Esophagus squamous epithelium (tissue), 5 donors: ENCODE measurements around the gene PRPSAP2. TPM values are rescaled to one million over a fixed set of nuclear protein-coding genes. Genes with fewer than 3 reads are reported as not detected.
"Not testable (repeated sequence)": the region's sequence is repeated elsewhere in the genome, so short reads cannot be mapped to it uniquely, and the experiment has no call there.

Source experiments
- DNase-seq: peaks from one replicate; lab custom pipeline; 2025; lab: John Stamatoyannopoulos, UW
- H3K27ac ChIP-seq, 4 donors: fragments of 200-600 bp; sonication (generic); one replicate each; pipeline ENCODE4 v1.5.1; 2016 to 2019; ENCODE audit warnings: mild to moderate bottlenecking in 1 of 4
- H3K27me3 ChIP-seq, 4 donors: fragments of 200-600 bp; sonication (generic); 1 replicate in 3 of 4; 2 replicates in 1 of 4; pipeline versions ENCODE4 v1.5.1 to v1.6.0; 2017 to 2021; ENCODE audit warnings: antibody characterized with exemption in 1 of 4
- H3K36me3 ChIP-seq, 3 donors: fragments of 200-600 bp; sonication (generic); one replicate each; pipeline ENCODE4 v1.5.1; 2016 to 2019
- H3K4me1 ChIP-seq, 3 donors: fragments of 200-600 bp; sonication (generic); one replicate each; pipeline ENCODE4 v1.5.1; 2017 to 2019
- H3K4me3 ChIP-seq, 4 donors: fragments of 200-600 bp; sonication (generic); 1 replicate in 3 of 4; 2 replicates in 1 of 4; pipeline ENCODE4 v1.5.1; 2016 to 2019; ENCODE audit warnings: mild to moderate bottlenecking in 2 of 4, moderate library complexity in 1 of 4
- H3K9me3 ChIP-seq, 3 donors: fragments of 200-600 bp; sonication (generic); one replicate each; pipeline ENCODE4 v1.5.1; 2016 to 2019
- POLR2A ChIP-seq, 4 donors: fragments of 450-650 bp; IDR thresholded peaks; one replicate each; pipeline ENCODE4 v1.6.1; 2017; ENCODE audit warnings: antibody characterized with exemption in 4 of 4, mild to moderate bottlenecking in 4 of 4, moderate library complexity in 3 of 4
- WGBS, 2 donors: methylation state at CpG; one replicate each; pipeline ENCODE4 v1.1.5; 2018; 5-methylcytosine and 5-hydroxymethylcytosine counted together
- intact Hi-C: fragments of 100-400 bp; cut with DNase I; formaldehyde crosslinking; loops from one replicate; pipeline ENCODE4 v1.15.0; 2022
- total RNA-seq, 4 donors: library from RNA; depleted of rRNA; stranded (reverse); fragments of >200 nt; gene quantifications; one replicate each; pipeline ENCODE4 v1.1.0, GENCODE V29; 2016
- TF ChIP-seq, protein P1 (sequence below), 6 experiments: fragments of 450-650 bp in 4 of 6; fragments of 200-600 bp in 2 of 6; sonication (generic) in 2 of 6; IDR thresholded peaks; one replicate each; pipeline ENCODE4 v1.5.1; 2016 to 2019; ENCODE audit warnings: antibody characterized with exemption in 6 of 6, mild to moderate bottlenecking in 4 of 6, moderate library complexity in 4 of 6
- donor health status: DM: yes; HTN: yes; CAD: no.

The PRPSAP2 gene
- total RNA-seq, 4 donors from 2014 or later = 26.5 to 33.2 (median 28.6) TPM

DNA sequence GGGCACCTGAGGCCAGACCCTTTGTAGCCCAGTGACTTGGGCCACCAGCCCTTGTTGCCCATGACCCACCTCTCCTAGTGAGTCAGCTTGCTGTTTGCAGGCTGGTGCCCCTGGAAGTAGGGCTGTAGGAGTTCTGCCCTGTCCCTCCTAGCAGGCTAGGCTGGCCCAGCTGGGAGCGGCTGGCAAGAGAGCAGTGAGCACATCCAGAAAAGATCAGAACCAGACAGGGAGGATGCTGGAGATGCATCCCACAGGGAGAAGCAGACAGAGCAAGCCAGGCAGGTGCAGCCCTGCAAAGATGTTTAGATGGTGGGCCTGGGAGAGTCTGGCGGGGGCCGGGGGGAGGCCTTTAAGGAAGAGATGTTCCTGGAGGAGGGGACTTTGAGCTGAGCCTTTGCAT lies 96.4 kb downstream of the PRPSAP2 start:
- intact Hi-C loops = no loop called here
- Histone ChIP-seq H3K27ac (no peak overlapping the region), H3K27me3 (peaks cover 0 to 5% (median 0%) of the 10 kb centered on the region in 4 donors), H3K36me3 (no peaks in the 10 kb centered on the region), H3K4me3 (no peak overlapping the region), H3K9me3 (no peaks in the 10 kb centered on the region), H3K4me1 (peaks cover 0 to 16% (median 3%) of the 10 kb centered on the region in 3 donors)
- 90 to 100% methylated on average over 2 to 3 of the region's 3 CpGs for WGBS, 2 donors
- no peak for DNase-seq
- TF ChIP-seq POLR2A (IDR thresholded peaks at IDR 0.05) = no peak
- TF ChIP-seq, protein P1, sequence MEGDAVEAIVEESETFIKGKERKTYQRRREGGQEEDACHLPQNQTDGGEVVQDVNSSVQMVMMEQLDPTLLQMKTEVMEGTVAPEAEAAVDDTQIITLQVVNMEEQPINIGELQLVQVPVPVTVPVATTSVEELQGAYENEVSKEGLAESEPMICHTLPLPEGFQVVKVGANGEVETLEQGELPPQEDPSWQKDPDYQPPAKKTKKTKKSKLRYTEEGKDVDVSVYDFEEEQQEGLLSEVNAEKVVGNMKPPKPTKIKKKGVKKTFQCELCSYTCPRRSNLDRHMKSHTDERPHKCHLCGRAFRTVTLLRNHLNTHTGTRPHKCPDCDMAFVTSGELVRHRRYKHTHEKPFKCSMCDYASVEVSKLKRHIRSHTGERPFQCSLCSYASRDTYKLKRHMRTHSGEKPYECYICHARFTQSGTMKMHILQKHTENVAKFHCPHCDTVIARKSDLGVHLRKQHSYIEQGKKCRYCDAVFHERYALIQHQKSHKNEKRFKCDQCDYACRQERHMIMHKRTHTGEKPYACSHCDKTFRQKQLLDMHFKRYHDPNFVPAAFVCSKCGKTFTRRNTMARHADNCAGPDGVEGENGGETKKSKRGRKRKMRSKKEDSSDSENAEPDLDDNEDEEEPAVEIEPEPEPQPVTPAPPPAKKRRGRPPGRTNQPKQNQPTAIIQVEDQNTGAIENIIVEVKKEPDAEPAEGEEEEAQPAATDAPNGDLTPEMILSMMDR (IDR thresholded peaks at IDR 0.05) = no peak

DNA sequence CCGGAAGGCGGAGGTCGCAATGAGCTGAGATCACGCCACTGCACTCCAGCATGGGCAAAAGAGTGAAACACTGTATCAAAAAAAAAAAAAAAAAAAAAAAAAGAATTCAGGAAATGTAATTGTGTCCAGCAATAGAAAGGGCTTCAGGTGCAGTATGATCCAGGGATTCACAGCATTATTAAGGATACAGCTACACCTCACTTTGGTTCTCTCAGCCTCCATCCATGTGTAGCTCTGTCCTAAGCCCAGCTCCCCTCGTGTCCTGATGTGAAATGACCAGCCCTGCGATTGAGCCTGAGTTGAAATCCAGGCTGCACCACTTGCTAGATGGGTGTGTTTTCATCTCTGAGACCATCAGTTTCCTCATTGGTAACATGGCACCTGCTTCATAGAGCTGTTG lies 97.1 kb downstream of the PRPSAP2 start:
- no peak overlapping the region for H3K4me3 ChIP-seq
- H3K27ac ChIP-seq = no peak overlapping the region
- H3K9me3 ChIP-seq = no peaks in the 10 kb centered on the region
- WGBS, 2 donors = 91 to 92% methylated on average over 6 of the region's 6 CpGs
- TF ChIP-seq, protein P1 (IDR thresholded peaks at IDR 0.05) = no peak
- no peak for TF ChIP-seq POLR2A (IDR thresholded peaks at IDR 0.05)
- DNase-seq = no peak
- peaks cover 0 to 10% (median 3%) of the 10 kb centered on the region in 3 donors for H3K4me1 ChIP-seq
- H3K27me3 ChIP-seq = peaks cover 0 to 5% (median 0%) of the 10 kb centered on the region in 4 donors
- intact Hi-C loops = no loop called here
- no peaks in the 10 kb centered on the region for H3K36me3 ChIP-seq

DNA sequence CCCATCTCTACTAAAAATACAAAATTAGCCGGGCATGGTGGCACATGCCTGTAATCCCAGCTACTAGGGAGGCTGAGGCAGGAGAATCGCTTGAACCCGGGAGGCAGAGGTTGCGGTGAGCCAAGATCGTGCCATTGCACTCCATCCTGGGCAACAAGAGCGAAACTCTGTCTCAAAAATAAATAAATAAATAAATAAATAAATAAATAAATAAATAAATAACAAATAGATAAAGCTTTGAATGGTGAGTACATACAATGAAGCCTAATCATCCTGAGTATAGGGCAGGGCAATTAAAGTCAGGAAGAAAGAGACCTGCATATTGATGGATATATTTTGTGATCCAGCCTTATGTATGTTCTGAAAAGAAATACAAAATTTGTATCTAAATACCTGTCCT lies 98.1 kb downstream of the PRPSAP2 start:
- H3K27me3 ChIP-seq, H3K27ac ChIP-seq, H3K36me3 ChIP-seq, intact Hi-C loops, H3K9me3 ChIP-seq, DNase-seq, H3K4me1 ChIP-seq, H3K4me3 ChIP-seq: not testable (repeated sequence)
- 94 to 96% methylated on average over 6 of the region's 6 CpGs for WGBS, 2 donors

DNA sequence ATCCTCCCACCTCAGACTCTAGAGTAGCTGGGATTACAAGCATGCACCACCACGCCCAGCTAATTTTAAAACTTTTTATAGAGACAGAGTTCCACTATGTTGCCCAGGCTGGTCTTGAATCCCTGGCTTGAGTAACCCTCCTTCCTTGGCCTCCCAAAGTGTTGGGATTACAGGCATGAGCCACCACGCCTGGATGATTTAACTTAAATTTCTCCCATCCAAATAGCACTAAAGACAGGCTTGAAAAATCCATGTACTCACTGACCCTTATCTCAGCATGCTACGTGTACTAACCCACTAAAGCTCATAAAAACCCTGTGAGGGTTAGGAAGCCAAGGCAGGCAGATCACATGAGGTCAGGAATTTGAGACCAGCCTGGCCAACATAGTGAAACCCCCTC lies 98.7 kb downstream of the PRPSAP2 start:
- peaks cover 0 to 11% (median 11%) of the 10 kb centered on the region in 3 donors for H3K4me1 ChIP-seq
- TF ChIP-seq POLR2A (IDR thresholded peaks at IDR 0.05) = no peak
- TF ChIP-seq, protein P1 (IDR thresholded peaks at IDR 0.05) = no peak
- intact Hi-C loops = no loop called here
- WGBS, 2 donors = 91 to 100% methylated on average over 2 to 3 of the region's 3 CpGs
- no peak overlapping the region for H3K4me3 ChIP-seq
- H3K36me3 ChIP-seq = no peaks in the 10 kb centered on the region
- H3K27me3 ChIP-seq = no peaks in the 10 kb centered on the region
- DNase-seq = no peak
- H3K27ac ChIP-seq = no peak overlapping the region
- H3K9me3 ChIP-seq = no peaks in the 10 kb centered on the region

DNA sequence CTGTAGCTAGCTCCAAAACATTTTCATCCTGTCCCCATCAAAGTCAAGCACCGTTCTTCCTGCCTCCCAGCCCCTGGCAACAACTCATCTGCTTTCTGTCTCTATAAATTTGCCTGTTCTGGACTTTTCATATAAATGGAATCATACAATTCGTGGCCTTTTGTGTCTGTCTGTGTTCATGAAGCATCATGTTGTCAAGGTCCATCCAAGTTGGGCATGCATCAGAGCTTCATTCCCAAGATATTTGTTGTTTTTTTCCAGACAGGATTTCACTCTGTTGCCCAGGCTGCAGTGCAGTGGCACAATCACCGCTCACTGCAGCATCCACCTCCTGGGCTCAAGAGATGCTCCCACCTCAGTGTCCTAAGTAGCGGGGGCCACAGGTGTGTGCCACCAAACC lies 99.9 kb downstream of the PRPSAP2 start:
- H3K4me1 ChIP-seq = peaks cover 0 to 14% (median 11%) of the 10 kb centered on the region in 3 donors
- TF ChIP-seq, protein P1 (IDR thresholded peaks at IDR 0.05) = no peak
- no peak for TF ChIP-seq POLR2A (IDR thresholded peaks at IDR 0.05)
- 85 to 86% methylated on average over 4 of the region's 4 CpGs for WGBS, 2 donors
- H3K36me3 ChIP-seq = no peaks in the 10 kb centered on the region
- DNase-seq = no peak
- no peak overlapping the region for H3K27ac ChIP-seq
- no peaks in the 10 kb centered on the region for H3K9me3 ChIP-seq
- no peaks in the 10 kb centered on the region for H3K27me3 ChIP-seq
- H3K4me3 ChIP-seq = no peak overlapping the region
- intact Hi-C loops = no loop called here

DNA sequence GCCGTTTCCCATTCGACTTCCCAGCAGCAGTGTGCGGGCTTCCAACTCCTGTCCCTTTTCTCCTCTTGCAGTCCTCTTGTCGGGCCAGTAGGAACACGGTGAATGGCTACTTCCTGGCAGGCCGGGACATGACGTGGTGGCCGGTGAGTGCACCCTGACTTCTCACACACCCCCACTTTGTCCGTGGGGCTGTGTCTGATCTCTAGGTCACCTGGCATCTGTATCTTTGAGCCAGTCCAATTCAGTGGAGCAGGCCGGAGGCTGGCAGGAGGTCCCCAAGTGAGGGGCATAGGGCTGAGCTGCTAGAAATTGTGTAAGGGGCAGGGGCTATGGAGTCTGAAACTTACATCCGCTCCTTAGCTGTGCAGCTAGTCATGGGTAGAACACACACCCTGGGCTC lies 100.7 kb downstream of the PRPSAP2 start:
- Histone ChIP-seq H3K27ac (no peak overlapping the region), H3K4me1 (peaks cover 0 to 14% (median 11%) of the 10 kb centered on the region in 3 donors), H3K9me3 (no peaks in the 10 kb centered on the region), H3K36me3 (no peaks in the 10 kb centered on the region), H3K27me3 (no peaks in the 10 kb centered on the region), H3K4me3 (no peak overlapping the region)
- 70 to 87% methylated on average over 5 to 11 of the region's 11 CpGs for WGBS, 2 donors
- no peak for DNase-seq
- intact Hi-C loops = no loop called here
- TF ChIP-seq, protein P1 (IDR thresholded peaks at IDR 0.05) = no peak
- no peak for TF ChIP-seq POLR2A (IDR thresholded peaks at IDR 0.05)
